Measurements from ENCODE around the gene SMTN.

The SMTN gene

GRCh38 chr22:31086703-31087330 lies 5.7 kb downstream of the SMTN start:
- H3K27me3 ChIP-seq (ENCODE audit: insufficient read depth, poor library complexity, severe bottlenecking) = no peaks in the 10 kb centered on the region
- no peak for DNase-seq (ENCODE audit: low read depth in 1 of 2, low spot score in 1 of 2)
- no peak for TF ChIP-seq POLR2AphosphoS5 (IDR thresholded peaks at IDR 0.05; ENCODE audit: low read depth)
- no peak for TF ChIP-seq REST (IDR thresholded peaks at IDR 0.05; ENCODE audit: insufficient replicate concordance, low read depth)
- no peak for TF ChIP-seq SPI1 (IDR thresholded peaks at IDR 0.05; ENCODE audit: borderline replicate concordance, low read depth)
- TF ChIP-seq CTCF (IDR thresholded peaks at IDR 0.05; ENCODE audit: insufficient read depth, low read length) = no peak
- TF ChIP-seq GABPA (IDR thresholded peaks at IDR 0.05; ENCODE audit: low read depth) = no peak

GRCh38 chr22:31087744-31088215 lies 6.7 kb downstream of the SMTN start:
- Histone ChIP-seq H3K4me3 (replicated peaks; ENCODE audit: insufficient read depth, low read length) (no peak overlapping the region), H3K27ac (replicated peaks) (no peak overlapping the region), H3K27me3 (ENCODE audit: insufficient read depth, poor library complexity, severe bottlenecking) (no peaks in the 10 kb centered on the region)
- DNase-seq (ENCODE audit: low read depth in 1 of 2, low spot score in 1 of 2) = no peak
- TF ChIP-seq POLR2AphosphoS5 (IDR thresholded peaks at IDR 0.05; ENCODE audit: low read depth) (no peak), CTCF (IDR thresholded peaks at IDR 0.05; ENCODE audit: insufficient read depth, low read length) (no peak), GABPA (IDR thresholded peaks at IDR 0.05; ENCODE audit: low read depth) (no peak), REST (IDR thresholded peaks at IDR 0.05; ENCODE audit: insufficient replicate concordance, low read depth) (no peak), SPI1 (IDR thresholded peaks at IDR 0.05; ENCODE audit: borderline replicate concordance, low read depth) (no peak)

More at GRCh38 chr22:31086703-31087330, 5.7 kb downstream of the SMTN start:
- Histone ChIP-seq H3K4me3 (replicated peaks; ENCODE audit: insufficient read depth, low read length) (no peak overlapping the region), H3K27ac (replicated peaks) (no peak overlapping the region)

GRCh38 chr22:31088233-31088986 lies 7.3 kb downstream of the SMTN start:
- no peak for DNase-seq (ENCODE audit: low read depth in 1 of 2, low spot score in 1 of 2)
- Histone ChIP-seq H3K27ac (replicated peaks) (no peak overlapping the region), H3K4me3 (replicated peaks; ENCODE audit: insufficient read depth, low read length) (no peak overlapping the region), H3K27me3 (ENCODE audit: insufficient read depth, poor library complexity, severe bottlenecking) (no peaks in the 10 kb centered on the region)
- TF ChIP-seq CTCF (IDR thresholded peaks at IDR 0.05; ENCODE audit: insufficient read depth, low read length) = no peak
- TF ChIP-seq GABPA (IDR thresholded peaks at IDR 0.05; ENCODE audit: low read depth) = no peak
- no peak for TF ChIP-seq REST (IDR thresholded peaks at IDR 0.05; ENCODE audit: insufficient replicate concordance, low read depth)
- no peak for TF ChIP-seq POLR2AphosphoS5 (IDR thresholded peaks at IDR 0.05; ENCODE audit: low read depth)
- TF ChIP-seq SPI1 (IDR thresholded peaks at IDR 0.05; ENCODE audit: borderline replicate concordance, low read depth) = no peak

Measured in HL-60 (cell line).